A549 (cell line): ENCODE measurements around the gene ELMO2. TPM values are rescaled to one million over a fixed set of nuclear protein-coding genes. Genes with fewer than 3 reads are reported as not detected.

ENCODE experiments used
- ATAC-seq, 2 experiments: fragments of 200-7000 bp in 1 of 2; fragments of >200 bp in 1 of 2; cut with Nextera tagmentation in 1 of 2; cut with Tn5 transposase in 1 of 2; 3 replicates each; pipeline versions ENCODE4 v1.8.0 to v1.9.1; 2018 to 2020; ENCODE audit warnings: mild to moderate bottlenecking in 1 of 2, moderate library complexity in 1 of 2
- CTCF ChIA-PET: fragments of 300-600 bp; sonication (Branson Sonifier 250); formaldehyde crosslinking; extraction: SDS; loops from one replicate; lab custom pipeline; 2021; ENCODE audit warnings: antibody characterized with exemption, inconsistent platforms; lab: Yijun Ruan, JAX
- POLR2A ChIA-PET: fragments of 350-600 bp; formaldehyde crosslinking; extraction: SDS; loops from one replicate; lab custom pipeline; 2021; ENCODE audit warnings: antibody characterized with exemption, inconsistent platforms; lab: Yijun Ruan, JAX
- DNase-seq, 2 experiments: peaks; one replicate each; pipeline versions ENCODE4 v3.0.0 to v3.0.0-alpha.2; 2011 to 2016; ENCODE audit warnings: low read depth in 1 of 2, low spot score in 1 of 2
- FAIRE-seq: peaks from 2 replicates; lab custom pipeline; 2011; peaks lifted over from hg19 to GRCh38; lab: Jason Lieb, UNC
- H3K27ac ChIP-seq, 2 experiments: fragments of >200 bp; sonication (Bioruptor Twin); formaldehyde crosslinking; 3 replicates each; pipeline ENCODE4 v1.5.1; 2016 to 2017
- H3K4me1 ChIP-seq: fragments of >200 bp; sonication (Bioruptor Twin); formaldehyde crosslinking; 3 replicates; pipeline ENCODE4 v1.6.1; 2016
- H3K4me2 ChIP-seq: fragments of >200 bp; sonication (Bioruptor Twin); formaldehyde crosslinking; 3 replicates; pipeline ENCODE4 v1.6.1; 2016
- H3K4me3 ChIP-seq: fragments of >200 bp; sonication (Bioruptor Twin); formaldehyde crosslinking; 3 replicates; pipeline ENCODE4 v1.5.1; 2016
- H3K9me3 ChIP-seq: fragments of >200 bp; sonication (Bioruptor Twin); formaldehyde crosslinking; 3 replicates; pipeline ENCODE4 v1.6.1; 2016
- CBX2 ChIP-seq: fragments of 200-600 bp; sonication (generic); IDR thresholded peaks from 2 replicates; pipeline ENCODE4 v1.6.1; 2016; ENCODE audit warnings: low read depth, mild to moderate bottlenecking, borderline replicate concordance
- EHF ChIP-seq: fragments of 250-450 bp; sonication (Bioruptor Pico); IDR thresholded peaks from 2 replicates; pipeline ENCODE4 v1.5.0; 2020; ENCODE audit warnings: mild to moderate bottlenecking
- ESRRA ChIP-seq: fragments of 150-350 bp; IDR thresholded peaks from 2 replicates; pipeline ENCODE4 v1.6.1; 2014; ENCODE audit warnings: mild to moderate bottlenecking, low read length, borderline replicate concordance
- FOSL2 ChIP-seq, 2 experiments: fragments of 450-650 bp in 1 of 2; fragments of >200 bp in 1 of 2; sonication (Bioruptor Twin) in 1 of 2; formaldehyde crosslinking; IDR thresholded peaks; 2 replicates each; pipeline versions ENCODE4 v1.5.0 to v1.6.1; 2016 to 2020; ENCODE audit warnings: mild to moderate bottlenecking in 1 of 2, moderate library complexity in 1 of 2
- HOXB5 ChIP-seq: fragments of 250-450 bp; sonication (Bioruptor Pico); IDR thresholded peaks from 2 replicates; pipeline ENCODE4 v1.5.0; 2020; ENCODE audit warnings: mild to moderate bottlenecking, moderate library complexity
- JUN ChIP-seq, 2 experiments: fragments of >200 bp; sonication (Bioruptor Twin); formaldehyde crosslinking; IDR thresholded peaks; 2 replicates in 1 of 2; 3 replicates in 1 of 2; pipeline ENCODE4 v1.6.1; 2016 to 2017
- MAFK ChIP-seq: fragments of 450-650 bp; IDR thresholded peaks from 2 replicates; pipeline ENCODE4 v1.6.1; 2014; ENCODE audit not compliant: partially characterized antibody
- MAZ ChIP-seq: fragments of 150-350 bp; IDR thresholded peaks from 2 replicates; pipeline ENCODE4 v1.6.1; 2014; ENCODE audit warnings: antibody characterized with exemption, low read depth, low read length, borderline replicate concordance
- NPAS2 ChIP-seq: fragments of 250-450 bp; sonication (Bioruptor Pico); IDR thresholded peaks from 2 replicates; pipeline ENCODE4 v1.8.0; 2022; ENCODE audit warnings: mild to moderate bottlenecking, moderate library complexity, borderline replicate concordance
- RCOR1 ChIP-seq: fragments of 150-350 bp; IDR thresholded peaks from 2 replicates; pipeline ENCODE4 v1.6.1; 2014; ENCODE audit warnings: antibody characterized with exemption, low read length, low read depth
- RNF2 ChIP-seq: fragments of 200-600 bp; sonication (generic); IDR thresholded peaks from 2 replicates; pipeline ENCODE4 v1.6.1; 2016; ENCODE audit warnings: low read depth, mild to moderate bottlenecking, antibody characterized with exemption, moderate library complexity, borderline replicate concordance
- SMC3 ChIP-seq: fragments of >200 bp; sonication (Bioruptor Twin); formaldehyde crosslinking; IDR thresholded peaks from 3 replicates; pipeline ENCODE4 v1.6.1; 2018; ENCODE audit warnings: inconsistent platforms
- ZFP36 ChIP-seq: fragments of 450-650 bp; IDR thresholded peaks from 2 replicates; pipeline ENCODE4 v1.6.1; 2014; ENCODE audit warnings: borderline replicate concordance; ENCODE audit not compliant: partially characterized antibody
- WGBS: methylation state at CpG from one replicate; pipeline ENCODE4 v1.1.6; 2017; ENCODE audit errors: missing lambda C conversion rate; 5-methylcytosine and 5-hydroxymethylcytosine counted together
- polyA plus RNA-seq, 4 experiments: library from polyadenylated mRNA; depleted of rRNA in 3 of 4; stranded (reverse); fragments of >200 nt; fragmentation: RNase III in 1 of 4; extraction: RNeasy Plus Mini Kit Qiagen cat#74134 plus additional on column Dnase treatment in 1 of 4; gene quantifications; 2 replicates in 3 of 4; 3 replicates in 1 of 4; pipeline ENCODE4 v1.2.3, GENCODE V29; 2011 to 2017
- TF ChIP-seq, protein P1 (sequence below): fragments of >200 bp; sonication (Bioruptor Twin); formaldehyde crosslinking; IDR thresholded peaks from 2 replicates; pipeline ENCODE4 v1.6.1; 2016
- TF ChIP-seq, protein P2 (sequence below): IDR thresholded peaks from 2 replicates; pipeline ENCODE4 v1.6.1; 2012
- TF ChIP-seq, protein P3 (sequence below): fragments of 200-600 bp; sonication (generic); IDR thresholded peaks from 2 replicates; pipeline ENCODE4 v1.6.1; 2016; ENCODE audit warnings: antibody characterized with exemption, mild to moderate bottlenecking, moderate library complexity
- TF ChIP-seq, protein P4 (sequence below): fragments of 250-450 bp; sonication (Bioruptor Pico); IDR thresholded peaks from 2 replicates; pipeline ENCODE4 v1.5.0; 2021; ENCODE audit warnings: mild to moderate bottlenecking, moderate library complexity, borderline replicate concordance
- TF ChIP-seq, protein P5 (sequence below): fragments of 150-350 bp; IDR thresholded peaks from 2 replicates; pipeline ENCODE4 v1.6.1; 2014; ENCODE audit warnings: low read depth, mild to moderate bottlenecking, low read length

Gene ELMO2
- polyA plus RNA-seq, 2 of the 4 experiments (the other 2 are of a cell fraction), result 23.4 to 25.1 TPM

DNA sequence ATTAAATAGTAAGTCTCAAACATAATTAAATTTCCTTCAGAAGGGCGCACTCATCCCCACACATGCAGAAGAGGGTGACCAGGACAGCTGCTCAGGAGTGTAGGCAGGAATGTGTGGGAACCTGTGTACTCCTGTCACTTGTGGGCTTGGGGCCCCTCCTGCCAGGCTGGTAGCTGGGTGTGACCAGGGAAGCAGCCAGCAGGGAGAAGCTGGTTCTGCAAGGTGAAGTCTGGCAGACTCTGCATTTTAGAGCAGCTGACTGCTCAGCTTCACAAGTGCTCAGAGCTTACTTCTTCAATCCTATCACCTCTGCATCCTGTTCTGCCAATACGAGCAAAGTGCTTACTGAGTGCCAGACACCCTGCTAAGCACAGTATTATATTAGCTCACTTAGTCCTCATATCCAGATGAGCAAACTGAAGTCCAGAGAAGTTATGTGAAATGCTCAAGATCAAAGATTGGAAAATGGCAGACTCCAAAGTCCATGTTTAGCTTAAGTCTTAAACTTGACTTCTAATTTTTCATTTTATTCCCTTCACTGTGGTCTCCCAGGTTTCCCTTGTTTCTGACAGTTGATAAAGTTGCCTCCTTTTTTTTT is 27.9 kb downstream of the ELMO2 start (continued):
- TF ChIP-seq EHF (no peak), ZFP36 (no peak), ESRRA (no peak), JUN (IDR thresholded peaks at IDR 0.05) (no peak)

DNA sequence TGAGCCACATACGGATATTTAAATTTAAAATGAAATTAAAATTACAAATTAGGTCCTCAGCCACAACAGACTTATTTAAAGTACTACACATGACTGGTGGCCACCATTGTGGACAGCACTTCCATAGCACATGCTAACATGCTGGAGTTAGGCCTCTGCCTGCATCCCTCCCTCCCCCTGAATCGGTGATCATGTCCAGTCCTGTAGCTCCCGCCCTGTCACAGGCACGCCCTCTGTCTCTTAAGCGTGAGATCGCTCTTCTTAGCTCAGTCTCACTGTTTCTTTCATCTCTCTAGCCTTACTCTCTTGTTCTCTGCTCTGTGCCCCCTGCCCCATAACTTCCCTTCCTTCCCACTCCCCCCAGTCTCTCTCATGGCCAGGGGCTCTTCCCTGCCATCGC is 28.9 kb downstream of the ELMO2 start:
- ATAC-seq (no peak), DNase-seq (no peak), FAIRE-seq (no peak)
- WGBS, result 94% methylated on average over 7 of the region's 7 CpGs
- no peak overlapping the region for H3K27ac ChIP-seq
- H3K9me3 ChIP-seq, result no peaks in the 10 kb centered on the region
- TF ChIP-seq, protein P1, sequence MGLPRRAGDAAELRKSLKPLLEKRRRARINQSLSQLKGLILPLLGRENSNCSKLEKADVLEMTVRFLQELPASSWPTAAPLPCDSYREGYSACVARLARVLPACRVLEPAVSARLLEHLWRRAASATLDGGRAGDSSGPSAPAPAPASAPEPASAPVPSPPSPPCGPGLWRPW, result no peak
- TF ChIP-seq SMC3, result no peak
- TF ChIP-seq, protein P2, sequence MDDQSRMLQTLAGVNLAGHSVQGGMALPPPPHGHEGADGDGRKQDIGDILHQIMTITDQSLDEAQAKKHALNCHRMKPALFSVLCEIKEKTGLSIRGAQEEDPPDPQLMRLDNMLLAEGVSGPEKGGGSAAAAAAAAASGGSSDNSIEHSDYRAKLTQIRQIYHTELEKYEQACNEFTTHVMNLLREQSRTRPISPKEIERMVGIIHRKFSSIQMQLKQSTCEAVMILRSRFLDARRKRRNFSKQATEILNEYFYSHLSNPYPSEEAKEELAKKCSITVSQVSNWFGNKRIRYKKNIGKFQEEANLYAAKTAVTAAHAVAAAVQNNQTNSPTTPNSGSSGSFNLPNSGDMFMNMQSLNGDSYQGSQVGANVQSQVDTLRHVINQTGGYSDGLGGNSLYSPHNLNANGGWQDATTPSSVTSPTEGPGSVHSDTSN, result no peak
- no peak for TF ChIP-seq CBX2
- no peak for TF ChIP-seq FOSL2 (IDR thresholded peaks at IDR 0.05)
- TF ChIP-seq FOSL2 (CRISPR knock-in tag; IDR thresholded peaks at IDR 0.05), result no peak
- TF ChIP-seq HOXB5, result no peak
- TF ChIP-seq ZFP36, result no peak
- ChIA-PET POLR2A (interaction anchor here (1.0 kb wide), 1 partner anchor 13 kb away, joined by 3 read pairs; no protein-coding TSS in a partner anchor), CTCF (interaction anchor here (0.7 to 1.1 kb wide), 2 partner anchors 17 to 239 kb away, joined by 3 read pairs; no protein-coding TSS in a partner anchor)
- no peak overlapping the region for H3K4me3 ChIP-seq
- H3K4me2 ChIP-seq, result no peak overlapping the region
- no peaks in the 10 kb centered on the region for H3K4me1 ChIP-seq

DNA sequence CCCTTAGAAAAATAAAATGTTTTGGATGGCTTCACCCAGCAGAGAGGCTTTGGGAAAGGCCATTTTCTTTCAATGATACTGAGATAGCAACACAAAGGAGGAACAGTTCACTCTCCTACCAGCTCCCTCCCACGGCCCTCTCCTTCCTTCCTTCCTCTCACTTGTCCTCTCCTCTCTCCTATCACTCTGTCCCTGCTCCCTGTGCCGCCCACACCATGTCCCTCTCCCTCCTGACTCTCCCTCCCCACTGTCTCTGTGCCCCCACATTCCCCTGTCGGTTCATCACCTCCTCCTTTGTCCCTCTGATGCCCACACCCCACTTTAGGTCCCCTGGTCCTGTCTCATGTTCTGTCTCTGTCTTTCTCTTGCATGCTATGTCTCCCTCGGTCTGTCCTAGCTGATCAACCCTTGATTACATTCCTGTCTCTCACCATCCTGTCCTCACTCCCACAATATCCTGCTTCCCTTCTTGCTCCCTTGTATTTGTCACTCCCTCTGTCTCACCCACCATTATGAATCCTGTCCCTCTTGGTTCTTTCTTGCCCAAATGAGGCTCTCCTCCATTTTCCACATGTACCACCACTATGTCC is 30.1 kb downstream of the ELMO2 start:
- FAIRE-seq, result no peak
- TF ChIP-seq RNF2 (no peak), HOXB5 (no peak), MAFK (no peak), NPAS2 (no peak), MAZ (no peak), RCOR1 (no peak)
- TF ChIP-seq, protein P3, sequence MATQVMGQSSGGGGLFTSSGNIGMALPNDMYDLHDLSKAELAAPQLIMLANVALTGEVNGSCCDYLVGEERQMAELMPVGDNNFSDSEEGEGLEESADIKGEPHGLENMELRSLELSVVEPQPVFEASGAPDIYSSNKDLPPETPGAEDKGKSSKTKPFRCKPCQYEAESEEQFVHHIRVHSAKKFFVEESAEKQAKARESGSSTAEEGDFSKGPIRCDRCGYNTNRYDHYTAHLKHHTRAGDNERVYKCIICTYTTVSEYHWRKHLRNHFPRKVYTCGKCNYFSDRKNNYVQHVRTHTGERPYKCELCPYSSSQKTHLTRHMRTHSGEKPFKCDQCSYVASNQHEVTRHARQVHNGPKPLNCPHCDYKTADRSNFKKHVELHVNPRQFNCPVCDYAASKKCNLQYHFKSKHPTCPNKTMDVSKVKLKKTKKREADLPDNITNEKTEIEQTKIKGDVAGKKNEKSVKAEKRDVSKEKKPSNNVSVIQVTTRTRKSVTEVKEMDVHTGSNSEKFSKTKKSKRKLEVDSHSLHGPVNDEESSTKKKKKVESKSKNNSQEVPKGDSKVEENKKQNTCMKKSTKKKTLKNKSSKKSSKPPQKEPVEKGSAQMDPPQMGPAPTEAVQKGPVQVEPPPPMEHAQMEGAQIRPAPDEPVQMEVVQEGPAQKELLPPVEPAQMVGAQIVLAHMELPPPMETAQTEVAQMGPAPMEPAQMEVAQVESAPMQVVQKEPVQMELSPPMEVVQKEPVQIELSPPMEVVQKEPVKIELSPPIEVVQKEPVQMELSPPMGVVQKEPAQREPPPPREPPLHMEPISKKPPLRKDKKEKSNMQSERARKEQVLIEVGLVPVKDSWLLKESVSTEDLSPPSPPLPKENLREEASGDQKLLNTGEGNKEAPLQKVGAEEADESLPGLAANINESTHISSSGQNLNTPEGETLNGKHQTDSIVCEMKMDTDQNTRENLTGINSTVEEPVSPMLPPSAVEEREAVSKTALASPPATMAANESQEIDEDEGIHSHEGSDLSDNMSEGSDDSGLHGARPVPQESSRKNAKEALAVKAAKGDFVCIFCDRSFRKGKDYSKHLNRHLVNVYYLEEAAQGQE, result no peak
- TF ChIP-seq, protein P4, sequence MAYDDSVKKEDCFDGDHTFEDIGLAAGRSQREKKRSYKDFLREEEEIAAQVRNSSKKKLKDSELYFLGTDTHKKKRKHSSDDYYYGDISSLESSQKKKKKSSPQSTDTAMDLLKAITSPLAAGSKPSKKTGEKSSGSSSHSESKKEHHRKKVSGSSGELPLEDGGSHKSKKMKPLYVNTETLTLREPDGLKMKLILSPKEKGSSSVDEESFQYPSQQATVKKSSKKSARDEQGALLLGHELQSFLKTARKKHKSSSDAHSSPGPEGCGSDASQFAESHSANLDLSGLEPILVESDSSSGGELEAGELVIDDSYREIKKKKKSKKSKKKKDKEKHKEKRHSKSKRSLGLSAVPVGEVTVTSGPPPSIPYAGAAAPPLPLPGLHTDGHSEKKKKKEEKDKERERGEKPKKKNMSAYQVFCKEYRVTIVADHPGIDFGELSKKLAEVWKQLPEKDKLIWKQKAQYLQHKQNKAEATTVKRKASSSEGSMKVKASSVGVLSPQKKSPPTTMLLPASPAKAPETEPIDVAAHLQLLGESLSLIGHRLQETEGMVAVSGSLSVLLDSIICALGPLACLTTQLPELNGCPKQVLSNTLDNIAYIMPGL (CRISPR knock-in tag), result no peak
- TF ChIP-seq, protein P5, sequence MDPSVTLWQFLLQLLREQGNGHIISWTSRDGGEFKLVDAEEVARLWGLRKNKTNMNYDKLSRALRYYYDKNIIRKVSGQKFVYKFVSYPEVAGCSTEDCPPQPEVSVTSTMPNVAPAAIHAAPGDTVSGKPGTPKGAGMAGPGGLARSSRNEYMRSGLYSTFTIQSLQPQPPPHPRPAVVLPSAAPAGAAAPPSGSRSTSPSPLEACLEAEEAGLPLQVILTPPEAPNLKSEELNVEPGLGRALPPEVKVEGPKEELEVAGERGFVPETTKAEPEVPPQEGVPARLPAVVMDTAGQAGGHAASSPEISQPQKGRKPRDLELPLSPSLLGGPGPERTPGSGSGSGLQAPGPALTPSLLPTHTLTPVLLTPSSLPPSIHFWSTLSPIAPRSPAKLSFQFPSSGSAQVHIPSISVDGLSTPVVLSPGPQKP, result no peak

More for the DNA sequence above, 30.1 kb downstream of the ELMO2 start:
- Histone ChIP-seq H3K4me3 (no peak overlapping the region), H3K4me1 (no peaks in the 10 kb centered on the region), H3K27ac (no peak overlapping the region), H3K9me3 (no peaks in the 10 kb centered on the region), H3K4me2 (no peak overlapping the region)
- no peak for DNase-seq
- POLR2A ChIA-PET, result interaction anchor here (1.0 kb wide), 1 partner anchor 12 kb away, joined by 3 read pairs; no protein-coding TSS in a partner anchor
- WGBS, result 91% methylated on average over 4 of the region's 4 CpGs
- CTCF ChIA-PET, result interaction anchor here (1.0 to 1.2 kb wide), 3 partner anchors 12 to 18 kb away, joined by 3 read pairs; no protein-coding TSS in a partner anchor
- no peak for ATAC-seq
